Measurements from ENCODE around the gene MACF1. TPM values are rescaled to one million over a fixed set of nuclear protein-coding genes. Genes with fewer than 3 reads are reported as not detected.

The MACF1 gene
- total RNA-seq, 2 experiments from 2014 or later = 248 to 252 TPM

- no peak for DNase-seq
- Mint-ChIP-seq H3K36me3 (ENCODE audit: low read depth) (no peaks in the 10 kb centered on the region), H3K9me3 (no peaks in the 10 kb centered on the region), H3K4me3 (no peak overlapping the region), H3K27me3 (no peaks in the 10 kb centered on the region), H3K27ac (no peak overlapping the region), H3K4me1 (ENCODE audit: low read depth) (peaks cover 9% of the 10 kb centered on the region)
- Histone ChIP-seq H3K27me3 (ENCODE audit: control insufficient read depth in 1 of 2, insufficient read depth in 2 of 2, low read length in 2 of 2) (no peaks in the 10 kb centered on the region), H3K9me3 (ENCODE audit: control insufficient read depth in 1 of 2, insufficient read depth in 1 of 2, low read length in 2 of 2) (no peaks in the 10 kb centered on the region), H3K36me3 (ENCODE audit: insufficient read depth, low read length) (no peaks in the 10 kb centered on the region), H3K4me1 (ENCODE audit: insufficient read depth, low read length) (peaks cover 9% of the 10 kb centered on the region), H3K27ac (ENCODE audit: low read depth in 1 of 2, low read length in 2 of 2) (no peak overlapping the region), H3K4me3 (ENCODE audit: low read length) (no peak overlapping the region)
- ChIA-PET POLR2A (no interaction called here), CTCF (no interaction called here)
- TF ChIP-seq CTCF (IDR thresholded peaks at IDR 0.05) = no peak
- no peak for ATAC-seq (ENCODE audit: poor library complexity)
- intact Hi-C loops (cut with DNase I, micrococcal nuclease) = no loop called here
These were observed 300.8 kb downstream of the MACF1 start for GRCh38 chr1:39505289-39505688.

- TF ChIP-seq CTCF (IDR thresholded peaks at IDR 0.05) = no peak
- Histone ChIP-seq H3K27me3 (ENCODE audit: control insufficient read depth in 1 of 2, insufficient read depth in 2 of 2, low read length in 2 of 2) (no peaks in the 10 kb centered on the region), H3K4me1 (ENCODE audit: insufficient read depth, low read length) (peaks cover 13% of the 10 kb centered on the region), H3K36me3 (ENCODE audit: insufficient read depth, low read length) (no peaks in the 10 kb centered on the region), H3K27ac (ENCODE audit: low read depth in 1 of 2, low read length in 2 of 2) (no peak overlapping the region), H3K9me3 (ENCODE audit: control insufficient read depth in 1 of 2, insufficient read depth in 1 of 2, low read length in 2 of 2) (no peaks in the 10 kb centered on the region), H3K4me3 (ENCODE audit: low read length) (no peak overlapping the region)
- POLR2A ChIA-PET = no interaction called here
- ATAC-seq (ENCODE audit: poor library complexity) = no peak
- Mint-ChIP-seq H3K36me3 (ENCODE audit: low read depth) (no peaks in the 10 kb centered on the region), H3K27me3 (no peaks in the 10 kb centered on the region), H3K9me3 (no peaks in the 10 kb centered on the region), H3K4me1 (ENCODE audit: low read depth) (peaks cover 9% of the 10 kb centered on the region), H3K27ac (no peak overlapping the region), H3K4me3 (no peak overlapping the region)
- CTCF ChIA-PET = no interaction called here
- no peak for DNase-seq
- intact Hi-C loops (cut with DNase I, micrococcal nuclease) = no loop called here
These were observed 302.9 kb downstream of the MACF1 start for GRCh38 chr1:39507230-39507928.

GRCh38 chr1:39508266-39508665, 303.8 kb downstream of the MACF1 start:
- no peak for DNase-seq
- Mint-ChIP-seq H3K27me3 (no peaks in the 10 kb centered on the region), H3K36me3 (ENCODE audit: low read depth) (no peaks in the 10 kb centered on the region), H3K4me3 (no peak overlapping the region), H3K27ac (no peak overlapping the region), H3K4me1 (ENCODE audit: low read depth) (peaks cover 9% of the 10 kb centered on the region), H3K9me3 (no peaks in the 10 kb centered on the region)
- H3K9me3 ChIP-seq (ENCODE audit: control insufficient read depth in 1 of 2, insufficient read depth in 1 of 2, low read length in 2 of 2) = no peaks in the 10 kb centered on the region
- H3K27me3 ChIP-seq (ENCODE audit: control insufficient read depth in 1 of 2, insufficient read depth in 2 of 2, low read length in 2 of 2) = no peaks in the 10 kb centered on the region
- H3K4me1 ChIP-seq (ENCODE audit: insufficient read depth, low read length) = peaks cover 13% of the 10 kb centered on the region
- no peak overlapping the region for H3K27ac ChIP-seq (ENCODE audit: low read depth in 1 of 2, low read length in 2 of 2)
- H3K4me3 ChIP-seq (ENCODE audit: low read length) = no peak overlapping the region
- no peaks in the 10 kb centered on the region for H3K36me3 ChIP-seq (ENCODE audit: insufficient read depth, low read length)
- TF ChIP-seq CTCF (IDR thresholded peaks at IDR 0.05) = no peak
- intact Hi-C loops (cut with DNase I, micrococcal nuclease) = no loop called here
- ChIA-PET CTCF (no interaction called here), POLR2A (interaction anchor here (0.9 kb wide), 1 partner anchor 291 kb away, joined by 3 read pairs; no protein-coding TSS in a partner anchor)
- ATAC-seq (ENCODE audit: poor library complexity) = no peak
